Measurements from ENCODE around the gene TUBGCP3.

The TUBGCP3 gene

GRCh38 chr13:112462408-112462807 is 125.5 kb downstream of the TUBGCP3 start:
- Histone ChIP-seq H3K27ac (no peak overlapping the region), H3K4me3 (no peak overlapping the region)
- TF ChIP-seq CTCF (IDR thresholded peaks at IDR 0.05): no peak
- no peak for DNase-seq (ENCODE audit: low spot score)

- Histone ChIP-seq H3K27ac (no peak overlapping the region), H3K4me3 (no peak overlapping the region)
- DNase-seq (ENCODE audit: low spot score): peak; percentile 53
- no peak for TF ChIP-seq CTCF (IDR thresholded peaks at IDR 0.05)
These were observed 130.5 kb downstream of the TUBGCP3 start for GRCh38 chr13:112457485-112457884.

- DNase-seq (ENCODE audit: low spot score): no peak
- no peak for TF ChIP-seq CTCF (IDR thresholded peaks at IDR 0.05)
- H3K27ac ChIP-seq: no peak overlapping the region
- no peak overlapping the region for H3K4me3 ChIP-seq
These were observed 130.9 kb downstream of the TUBGCP3 start for GRCh38 chr13:112457081-112457480.

GRCh38 chr13:112456138-112457056 is 131.6 kb downstream of the TUBGCP3 start:
- no peak overlapping the region for H3K27ac ChIP-seq
- no peak overlapping the region for H3K4me3 ChIP-seq
- DNase-seq (ENCODE audit: low spot score): no peak
- TF ChIP-seq CTCF (IDR thresholded peaks at IDR 0.05): no peak

GRCh38 chr13:112455476-112456059 is 132.4 kb downstream of the TUBGCP3 start:
- TF ChIP-seq CTCF (IDR thresholded peaks at IDR 0.05): no peak
- DNase-seq (ENCODE audit: low spot score): no peak
- Histone ChIP-seq H3K4me3 (no peak overlapping the region), H3K27ac (no peak overlapping the region)

- no peak overlapping the region for H3K27ac ChIP-seq
- H3K4me3 ChIP-seq: no peak overlapping the region
- DNase-seq (ENCODE audit: low spot score): no peak
- TF ChIP-seq CTCF (IDR thresholded peaks at IDR 0.05): no peak
These were observed 133.2 kb downstream of the TUBGCP3 start for GRCh38 chr13:112454648-112455334.

Measured in coronary artery (tissue), 2 donors.